ENCODE results near the gene PGAP6. TPM values are rescaled to one million over a fixed set of nuclear protein-coding genes. Genes with fewer than 3 reads are reported as not detected.

The PGAP6 gene
- total RNA-seq, 2 experiments from 2014 or later, result 59.7 to 63.7 TPM

DNA sequence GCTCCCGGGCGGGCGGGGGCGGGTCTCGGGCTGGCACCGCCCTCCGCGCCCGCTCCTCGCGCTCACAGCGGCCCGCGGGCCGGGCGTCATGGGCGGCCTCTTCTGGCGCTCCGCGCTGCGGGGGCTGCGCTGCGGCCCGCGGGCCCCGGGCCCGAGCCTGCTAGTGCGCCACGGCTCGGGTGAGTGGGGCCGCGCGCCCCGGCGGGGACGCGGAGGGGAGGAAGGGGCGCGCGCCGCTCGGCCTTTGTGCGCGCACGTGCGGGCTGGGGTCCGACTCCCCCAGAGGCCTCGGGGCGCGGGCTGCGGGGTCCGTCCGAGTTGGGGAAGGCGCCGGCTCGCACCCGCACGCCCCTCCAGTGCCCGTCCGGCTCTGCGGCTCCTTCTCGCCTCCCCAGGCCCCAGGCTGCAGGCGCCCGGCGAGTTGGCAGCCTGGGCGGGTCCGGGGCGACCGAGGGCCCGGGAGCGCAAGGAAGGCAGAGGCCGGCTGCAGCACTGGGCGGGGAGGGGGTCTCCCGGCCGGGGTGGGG is 15.4 kb upstream of the PGAP6 start, which contains the start of gene NME4:
Gene NME4, plus strand, starts transcription at position 65 of the 527 bp plus-strand sequence. Its CDS starts 24 bp downstream, at position 89.
- H3K9me3 Mint-ChIP-seq, result no peaks in the 10 kb centered on the region
- H3K4me3 ChIP-seq (ENCODE audit: low read length), result peak within 1 kb of the TSS; percentile 49
- CTCF ChIA-PET, result no interaction called here

DNA sequence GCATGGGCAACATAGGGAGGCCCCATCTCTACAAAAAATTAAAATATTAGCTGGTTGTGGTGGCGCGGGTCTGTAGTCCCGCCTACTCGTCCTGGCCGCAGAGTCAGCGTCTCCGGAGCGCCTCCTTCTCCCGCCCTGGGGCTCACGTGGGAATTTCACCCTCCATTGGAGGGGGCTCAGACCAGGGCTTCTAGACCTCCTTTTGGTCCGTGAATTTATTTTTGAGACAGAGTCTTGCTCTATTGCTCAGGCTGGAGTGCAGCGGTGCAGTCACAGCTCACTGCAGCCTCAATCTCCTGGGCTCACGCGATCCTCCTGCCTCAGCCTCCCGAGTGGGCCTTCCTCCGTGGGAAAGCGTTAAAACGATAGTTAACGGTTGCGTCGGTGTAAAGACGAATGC is 14.8 kb upstream of the PGAP6 start:
- ChIA-PET POLR2A (interaction anchor here (1.0 to 1.2 kb wide), 2 partner anchors 13 to 14 kb away, joined by 3 read pairs; partner anchors contain the start of gene PGAP6), CTCF (no interaction called here)
- peak overlapping the region; percentile 93 for H3K4me3 Mint-ChIP-seq
- Histone ChIP-seq H3K27ac (ENCODE audit: low read depth in 1 of 2, low read length in 2 of 2) (no peak overlapping the region), H3K4me1 (ENCODE audit: insufficient read depth, low read length) (peaks cover 26% of the 10 kb centered on the region), H3K4me3 (ENCODE audit: low read length) (peak overlapping the region; percentile 49), H3K27me3 (ENCODE audit: control insufficient read depth in 1 of 2, insufficient read depth in 2 of 2, low read length in 2 of 2) (no peaks in the 10 kb centered on the region), H3K36me3 (ENCODE audit: insufficient read depth, low read length) (no peaks in the 10 kb centered on the region), H3K9me3 (ENCODE audit: control insufficient read depth in 1 of 2, insufficient read depth in 1 of 2, low read length in 2 of 2) (peaks cover 0 to 6% of the 10 kb centered on the region in 2 experiments)
- peak overlapping the region; percentile 90 for H3K27ac Mint-ChIP-seq
- intact Hi-C loops (cut with DNase I, micrococcal nuclease), result loop anchor here (1.0 to 2.0 kb wide), 2 partner anchors 14 kb away; no protein-coding TSS in a partner anchor
- TF ChIP-seq, protein P1, sequence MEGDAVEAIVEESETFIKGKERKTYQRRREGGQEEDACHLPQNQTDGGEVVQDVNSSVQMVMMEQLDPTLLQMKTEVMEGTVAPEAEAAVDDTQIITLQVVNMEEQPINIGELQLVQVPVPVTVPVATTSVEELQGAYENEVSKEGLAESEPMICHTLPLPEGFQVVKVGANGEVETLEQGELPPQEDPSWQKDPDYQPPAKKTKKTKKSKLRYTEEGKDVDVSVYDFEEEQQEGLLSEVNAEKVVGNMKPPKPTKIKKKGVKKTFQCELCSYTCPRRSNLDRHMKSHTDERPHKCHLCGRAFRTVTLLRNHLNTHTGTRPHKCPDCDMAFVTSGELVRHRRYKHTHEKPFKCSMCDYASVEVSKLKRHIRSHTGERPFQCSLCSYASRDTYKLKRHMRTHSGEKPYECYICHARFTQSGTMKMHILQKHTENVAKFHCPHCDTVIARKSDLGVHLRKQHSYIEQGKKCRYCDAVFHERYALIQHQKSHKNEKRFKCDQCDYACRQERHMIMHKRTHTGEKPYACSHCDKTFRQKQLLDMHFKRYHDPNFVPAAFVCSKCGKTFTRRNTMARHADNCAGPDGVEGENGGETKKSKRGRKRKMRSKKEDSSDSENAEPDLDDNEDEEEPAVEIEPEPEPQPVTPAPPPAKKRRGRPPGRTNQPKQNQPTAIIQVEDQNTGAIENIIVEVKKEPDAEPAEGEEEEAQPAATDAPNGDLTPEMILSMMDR (IDR thresholded peaks at IDR 0.05), result no peak
- no peaks in the 10 kb centered on the region for H3K27me3 Mint-ChIP-seq
- DNase-seq, result peak in 2 of 14 experiments; percentile 39 to 47
- no peaks in the 10 kb centered on the region for H3K9me3 Mint-ChIP-seq
- ATAC-seq (ENCODE audit: poor library complexity), result no peak
- H3K36me3 Mint-ChIP-seq (ENCODE audit: low read depth), result peaks cover 5% of the 10 kb centered on the region
- H3K4me1 Mint-ChIP-seq (ENCODE audit: low read depth), result peaks cover 31% of the 10 kb centered on the region

More for the DNA sequence above, 15.4 kb upstream of the PGAP6 start, which contains the start of gene NME4:
- peaks cover 26% of the 10 kb centered on the region for H3K4me1 Mint-ChIP-seq (ENCODE audit: low read depth)
- Histone ChIP-seq H3K27me3 (ENCODE audit: control insufficient read depth in 1 of 2, insufficient read depth in 2 of 2, low read length in 2 of 2) (no peaks in the 10 kb centered on the region), H3K27ac (ENCODE audit: low read depth in 1 of 2, low read length in 2 of 2) (no peak within 1 kb of the TSS), H3K36me3 (ENCODE audit: insufficient read depth, low read length) (no peaks in the 10 kb centered on the region), H3K4me1 (ENCODE audit: insufficient read depth, low read length) (peaks cover 23% of the 10 kb centered on the region), H3K9me3 (ENCODE audit: control insufficient read depth in 1 of 2, insufficient read depth in 1 of 2, low read length in 2 of 2) (peaks cover 0 to under 1% of the 10 kb centered on the region in 2 experiments)
- no peaks in the 10 kb centered on the region for H3K27me3 Mint-ChIP-seq
- H3K36me3 Mint-ChIP-seq (ENCODE audit: low read depth), result peaks cover 5% of the 10 kb centered on the region
- H3K4me3 Mint-ChIP-seq, result peak within 1 kb of the TSS; percentile 98
- TF ChIP-seq, protein P1 (IDR thresholded peaks at IDR 0.05), result no peak
- ATAC-seq (ENCODE audit: poor library complexity) (no peak), DNase-seq (peak in 6 of 14 experiments; percentile 13 to 73 (median 39))
- POLR2A ChIA-PET, result interaction anchor here (1.0 kb wide), 1 partner anchor 15 kb away, joined by 3 read pairs; the partner anchor contains the start of gene PGAP6
- intact Hi-C loops (cut with DNase I, micrococcal nuclease), result loop anchor here (1.0 to 2.0 kb wide), 2 partner anchors 14 to 15 kb away; no protein-coding TSS in a partner anchor
- H3K27ac Mint-ChIP-seq, result peak within 1 kb of the TSS; percentile 90

DNA sequence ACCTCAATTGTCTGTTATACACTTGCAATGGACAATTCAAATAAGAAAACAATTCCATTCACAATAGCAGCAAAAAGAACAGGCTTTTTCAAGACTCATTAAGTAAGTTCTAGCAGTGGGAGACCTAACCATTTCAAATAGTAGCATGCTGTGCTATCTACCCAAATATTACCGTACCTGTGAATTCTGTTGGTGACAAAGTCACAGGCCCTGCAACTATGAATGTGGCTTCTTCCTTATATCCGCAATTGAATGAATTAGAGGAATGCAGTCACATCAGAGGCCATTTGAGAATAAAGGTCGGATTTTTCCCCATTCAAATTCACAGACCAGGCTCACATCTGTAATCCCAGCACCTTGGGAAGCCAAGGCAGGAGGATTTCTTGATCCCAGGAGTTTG is 14.4 kb upstream of the PGAP6 start:
- Histone ChIP-seq H3K4me3 (ENCODE audit: low read length) (peak overlapping the region; percentile 49), H3K27me3 (ENCODE audit: control insufficient read depth in 1 of 2, insufficient read depth in 2 of 2, low read length in 2 of 2) (no peaks in the 10 kb centered on the region), H3K27ac (ENCODE audit: low read depth in 1 of 2, low read length in 2 of 2) (no peak overlapping the region), H3K4me1 (ENCODE audit: insufficient read depth, low read length) (peaks cover 25% of the 10 kb centered on the region), H3K36me3 (ENCODE audit: insufficient read depth, low read length) (no peaks in the 10 kb centered on the region), H3K9me3 (ENCODE audit: control insufficient read depth in 1 of 2, insufficient read depth in 1 of 2, low read length in 2 of 2) (peaks cover 0 to 10% of the 10 kb centered on the region in 2 experiments)
- ATAC-seq (ENCODE audit: poor library complexity) (no peak), DNase-seq (peak in 1 of 14 experiments; percentile 2)
- peak overlapping the region; percentile 93 for H3K4me3 Mint-ChIP-seq
- intact Hi-C loops (cut with DNase I, micrococcal nuclease), result loop anchor here in 1 of 2 experiments (2.0 kb wide), 1 partner anchor 13 kb away; no protein-coding TSS in a partner anchor
- H3K36me3 Mint-ChIP-seq (ENCODE audit: low read depth), result peaks cover 5% of the 10 kb centered on the region
- ChIA-PET POLR2A (interaction anchor here (1.0 to 1.2 kb wide), 2 partner anchors 13 to 14 kb away, joined by 3 read pairs; partner anchors contain the start of gene PGAP6), CTCF (no interaction called here)
- TF ChIP-seq, protein P1 (IDR thresholded peaks at IDR 0.05), result no peak
- no peaks in the 10 kb centered on the region for H3K9me3 Mint-ChIP-seq
- no peaks in the 10 kb centered on the region for H3K27me3 Mint-ChIP-seq
- H3K4me1 Mint-ChIP-seq (ENCODE audit: low read depth), result peaks cover 31% of the 10 kb centered on the region
- peak overlapping the region; percentile 90 for H3K27ac Mint-ChIP-seq

Data from CD4-positive, alpha-beta T cell (primary cell).